Loucy (cell line): ENCODE measurements around the gene ADCY7.

Experiments
- H2AFZ ChIP-seq: fragments of 200-600 bp; sonication (generic); 2 replicates; pipeline ENCODE4 v1.6.0; 2016; ENCODE audit warnings: antibody characterized with exemption, mild to moderate bottlenecking, low read length, moderate library complexity
- H3F3A ChIP-seq: fragments of 200-600 bp; 2 replicates; pipeline ENCODE4 v1.6.0; 2016; ENCODE audit warnings: antibody characterized with exemption, low read depth, mild to moderate bottlenecking
- H3K27me3 ChIP-seq: fragments of 200-600 bp; sonication (generic); 2 replicates; pipeline ENCODE4 v1.6.1; 2014; ENCODE audit warnings: low read length, mild to moderate bottlenecking; ENCODE audit not compliant: insufficient read depth, poor library complexity, severe bottlenecking
- H3K36me3 ChIP-seq: fragments of 200-600 bp; sonication (generic); 2 replicates; pipeline ENCODE4 v1.6.1; 2016; ENCODE audit warnings: low read length; ENCODE audit not compliant: insufficient read depth
- H3K4me1 ChIP-seq: fragments of 200-600 bp; sonication (generic); 2 replicates; pipeline ENCODE4 v1.5.1; 2014; ENCODE audit warnings: low read length, mild to moderate bottlenecking; ENCODE audit not compliant: insufficient read depth, poor library complexity, severe bottlenecking
- H3K4me2 ChIP-seq: fragments of 200-600 bp; sonication (generic); 2 replicates; pipeline ENCODE4 v1.6.0; 2014; ENCODE audit warnings: antibody characterized with exemption, low read length, low read depth, mild to moderate bottlenecking; ENCODE audit not compliant: poor library complexity, severe bottlenecking
- H3K4me3 ChIP-seq: fragments of 200-600 bp; sonication (generic); 2 replicates; pipeline ENCODE4 v1.5.1; 2014; ENCODE audit warnings: low read length, mild to moderate bottlenecking, mixed read lengths; ENCODE audit not compliant: poor library complexity, severe bottlenecking
- H3K79me2 ChIP-seq: fragments of 200-600 bp; sonication (generic); 2 replicates; pipeline ENCODE4 v1.6.1; 2014; ENCODE audit warnings: low read length; ENCODE audit not compliant: insufficient read depth
- H3K9ac ChIP-seq: fragments of 200-600 bp; sonication (generic); 2 replicates; pipeline ENCODE4 v1.6.0; 2014; ENCODE audit warnings: mild to moderate bottlenecking, low read depth, low read length, moderate library complexity; ENCODE audit not compliant: poor library complexity, severe bottlenecking
- H3K9me2 ChIP-seq: fragments of 200-600 bp; sonication (generic); replicated peaks from 2 replicates; pipeline ENCODE4 v1.6.1; 2016; ENCODE audit warnings: low read depth, low read length, mixed read lengths
- H3K9me3 ChIP-seq: fragments of 200-600 bp; sonication (generic); 2 replicates; pipeline ENCODE4 v1.6.1; 2014; ENCODE audit warnings: mild to moderate bottlenecking, antibody characterized with exemption, low read length, low read depth; ENCODE audit not compliant: insufficient read depth
- H4K20me1 ChIP-seq: fragments of 200-600 bp; sonication (generic); 2 replicates; pipeline ENCODE4 v1.6.0; 2014; ENCODE audit warnings: antibody characterized with exemption, low read length, mild to moderate bottlenecking; ENCODE audit not compliant: insufficient read depth, poor library complexity, severe bottlenecking
- EZH2phosphoT487 ChIP-seq: fragments of 200-600 bp; IDR thresholded peaks from 2 replicates; pipeline ENCODE4 v1.6.1; 2018; ENCODE audit warnings: antibody characterized with exemption, mild to moderate bottlenecking, moderate library complexity, borderline replicate concordance
- TF ChIP-seq, protein P1 (sequence below): fragments of 200-600 bp; sonication (generic); conservative IDR thresholded peaks from 2 replicates; pipeline ENCODE4 v1.5.1; 2014; ENCODE audit warnings: mild to moderate bottlenecking, antibody characterized with exemption, low read length

Gene ADCY7

DNA sequence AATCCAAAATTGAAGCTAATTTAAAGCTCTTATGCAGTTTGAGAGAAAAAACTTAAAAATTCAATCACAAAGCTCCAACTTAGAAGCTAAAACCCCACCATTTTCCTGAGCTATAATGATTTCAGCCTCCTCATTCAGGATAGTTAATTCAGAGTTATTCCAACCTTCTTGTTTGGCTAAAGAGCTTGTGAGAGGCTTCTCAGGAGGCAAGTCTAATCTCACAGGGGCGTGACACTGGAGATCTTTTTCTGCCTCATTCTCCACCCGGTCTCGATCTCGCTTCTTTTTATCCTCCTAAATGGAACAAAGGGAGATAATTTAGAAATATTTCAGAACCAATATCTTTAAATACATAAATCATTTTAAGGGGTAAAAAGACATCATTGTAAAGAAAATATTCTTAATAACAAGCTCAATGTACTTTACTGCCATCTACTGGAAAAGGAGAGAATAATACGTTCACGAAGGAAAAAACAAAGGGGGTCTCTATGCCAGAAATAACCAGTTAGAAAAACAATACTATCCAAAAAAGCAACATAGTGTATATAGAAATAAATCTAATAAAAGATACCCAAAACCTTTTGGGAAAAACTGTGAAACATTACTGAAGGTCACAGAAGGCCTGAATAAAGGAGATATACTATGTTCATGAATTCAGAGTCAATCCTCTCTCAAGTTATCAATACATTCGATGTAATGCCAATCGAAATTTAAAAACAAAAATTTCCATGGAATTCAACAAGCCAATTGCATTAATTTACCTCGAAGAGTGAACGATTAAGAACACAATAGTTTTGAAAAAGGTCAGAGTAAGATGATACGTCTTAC is 88.5 kb downstream of the ADCY7 start:
- peaks cover 75% of the 10 kb centered on the region for H3K36me3 ChIP-seq
- H3K9me3 ChIP-seq, result no peaks in the 10 kb centered on the region
- no peak overlapping the region for H3K9ac ChIP-seq
- TF ChIP-seq EZH2phosphoT487, result no peak
- TF ChIP-seq, protein P1, sequence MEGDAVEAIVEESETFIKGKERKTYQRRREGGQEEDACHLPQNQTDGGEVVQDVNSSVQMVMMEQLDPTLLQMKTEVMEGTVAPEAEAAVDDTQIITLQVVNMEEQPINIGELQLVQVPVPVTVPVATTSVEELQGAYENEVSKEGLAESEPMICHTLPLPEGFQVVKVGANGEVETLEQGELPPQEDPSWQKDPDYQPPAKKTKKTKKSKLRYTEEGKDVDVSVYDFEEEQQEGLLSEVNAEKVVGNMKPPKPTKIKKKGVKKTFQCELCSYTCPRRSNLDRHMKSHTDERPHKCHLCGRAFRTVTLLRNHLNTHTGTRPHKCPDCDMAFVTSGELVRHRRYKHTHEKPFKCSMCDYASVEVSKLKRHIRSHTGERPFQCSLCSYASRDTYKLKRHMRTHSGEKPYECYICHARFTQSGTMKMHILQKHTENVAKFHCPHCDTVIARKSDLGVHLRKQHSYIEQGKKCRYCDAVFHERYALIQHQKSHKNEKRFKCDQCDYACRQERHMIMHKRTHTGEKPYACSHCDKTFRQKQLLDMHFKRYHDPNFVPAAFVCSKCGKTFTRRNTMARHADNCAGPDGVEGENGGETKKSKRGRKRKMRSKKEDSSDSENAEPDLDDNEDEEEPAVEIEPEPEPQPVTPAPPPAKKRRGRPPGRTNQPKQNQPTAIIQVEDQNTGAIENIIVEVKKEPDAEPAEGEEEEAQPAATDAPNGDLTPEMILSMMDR, result peak; percentile 83
- H4K20me1 ChIP-seq, result peaks cover 36% of the 10 kb centered on the region
- H3K4me2 ChIP-seq, result no peak overlapping the region
- H3K9me2 ChIP-seq, result no peaks in the 10 kb centered on the region
- peaks cover 44% of the 10 kb centered on the region for H3K79me2 ChIP-seq
- H3K27me3 ChIP-seq, result no peaks in the 10 kb centered on the region
- H3K4me3 ChIP-seq, result no peak overlapping the region
- peaks cover 3% of the 10 kb centered on the region for H3K4me1 ChIP-seq
- H2AFZ ChIP-seq, result no peak overlapping the region
- peaks cover 4% of the 10 kb centered on the region; the same call in 1 of the 2 replicates for H3F3A ChIP-seq

DNA sequence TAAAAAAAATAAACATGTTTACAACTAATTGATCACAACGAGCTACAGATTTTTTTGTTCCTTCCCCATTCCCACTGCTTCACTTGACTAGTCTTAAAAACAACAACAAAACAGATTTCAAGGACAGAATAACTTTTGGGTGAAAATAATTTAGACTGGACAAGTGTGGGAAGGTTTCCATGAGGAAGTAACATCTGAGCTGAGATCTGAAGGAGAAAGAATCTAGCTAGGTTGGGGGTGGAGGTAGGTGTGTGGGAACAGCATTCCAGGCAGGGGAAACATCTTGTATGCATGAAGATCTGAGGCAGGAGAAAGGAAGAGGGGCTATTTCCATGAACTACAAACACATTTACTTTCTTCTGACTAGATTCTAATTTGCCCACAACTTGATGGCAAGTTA is 93.3 kb downstream of the ADCY7 start:
- no peak overlapping the region for H2AFZ ChIP-seq
- peak overlapping the region; percentile 64 for H3K4me2 ChIP-seq
- no peaks in the 10 kb centered on the region for H3K9me2 ChIP-seq
- no peaks in the 10 kb centered on the region for H3K9me3 ChIP-seq
- TF ChIP-seq, protein P1, result no peak
- TF ChIP-seq EZH2phosphoT487, result no peak
- H3K9ac ChIP-seq, result no peak overlapping the region
- H3K79me2 ChIP-seq, result peaks cover 90% of the 10 kb centered on the region
- peaks cover 4% of the 10 kb centered on the region; the same call in 1 of the 2 replicates for H3F3A ChIP-seq
- H3K36me3 ChIP-seq, result peaks cover 75% of the 10 kb centered on the region
- peaks cover 67% of the 10 kb centered on the region for H4K20me1 ChIP-seq
- H3K4me3 ChIP-seq, result no peak overlapping the region
- H3K4me1 ChIP-seq, result peaks cover 38% of the 10 kb centered on the region
- H3K27me3 ChIP-seq, result no peaks in the 10 kb centered on the region

- no peak overlapping the region for H3K9ac ChIP-seq
- H3K9me2 ChIP-seq, result no peaks in the 10 kb centered on the region
- peaks cover 42% of the 10 kb centered on the region for H3K4me1 ChIP-seq
- TF ChIP-seq, protein P1, result no peak
- TF ChIP-seq EZH2phosphoT487, result no peak
- H3K79me2 ChIP-seq, result peaks cover 93% of the 10 kb centered on the region
- H3F3A ChIP-seq, result peaks cover 4% of the 10 kb centered on the region; the same call in 1 of the 2 replicates
- peak overlapping the region; percentile 64 for H3K4me2 ChIP-seq
- no peak overlapping the region for H2AFZ ChIP-seq
- no peaks in the 10 kb centered on the region for H3K9me3 ChIP-seq
- no peaks in the 10 kb centered on the region for H3K27me3 ChIP-seq
- H3K36me3 ChIP-seq, result peaks cover 71% of the 10 kb centered on the region
- H3K4me3 ChIP-seq, result no peak overlapping the region
- H4K20me1 ChIP-seq, result peaks cover 68% of the 10 kb centered on the region
These were observed 93.9 kb downstream of the ADCY7 start for GRCh38 chr16:50360033-50360778.
